Left renal cortex interstitium (tissue), 4 donors: ENCODE results near the gene BRME1. TPM values are rescaled to one million over a fixed set of nuclear protein-coding genes. Genes with fewer than 3 reads are reported as not detected.

Experiments used
- DNase-seq, 4 donors: peaks; one replicate each; pipeline ENCODE4 v3.0.0-alpha.2; 2013; ENCODE audit warnings: low read depth in 4 of 4, low spot score in 2 of 4, missing footprints in 1 of 4
- polyA plus RNA-seq, 4 donors: library from polyadenylated mRNA; unstranded; fragments of 120-200 nt; gene quantifications; one replicate each; pipeline ENCODE4 v1.2.1, GENCODE V29; 2013; ENCODE audit not compliant: insufficient read length in 4 of 4

Gene BRME1
- polyA plus RNA-seq, 4 donors: 4.1 to 9.6 (median 6.0) TPM

DNA sequence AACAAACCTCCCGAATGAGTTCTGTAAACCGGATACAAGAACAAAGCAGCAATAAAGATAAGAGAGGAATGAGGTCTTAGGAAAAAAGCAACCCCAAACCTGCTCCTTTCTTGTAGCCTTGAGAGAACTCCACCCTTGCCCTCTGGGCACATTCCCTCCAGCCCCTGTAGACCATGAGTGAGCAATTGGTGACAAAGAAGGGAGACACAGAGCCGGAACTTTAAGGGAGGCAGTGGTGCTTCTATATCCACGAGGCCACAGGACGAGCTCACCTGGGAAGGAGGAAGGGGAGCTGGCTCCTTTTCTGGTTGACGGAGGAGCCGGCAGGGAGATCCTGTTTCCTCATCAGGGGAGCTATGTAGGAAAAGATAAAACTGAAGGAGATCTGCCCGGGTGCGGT is 13.0 kb downstream of the BRME1 start:
- DNase-seq: no peak

DNA sequence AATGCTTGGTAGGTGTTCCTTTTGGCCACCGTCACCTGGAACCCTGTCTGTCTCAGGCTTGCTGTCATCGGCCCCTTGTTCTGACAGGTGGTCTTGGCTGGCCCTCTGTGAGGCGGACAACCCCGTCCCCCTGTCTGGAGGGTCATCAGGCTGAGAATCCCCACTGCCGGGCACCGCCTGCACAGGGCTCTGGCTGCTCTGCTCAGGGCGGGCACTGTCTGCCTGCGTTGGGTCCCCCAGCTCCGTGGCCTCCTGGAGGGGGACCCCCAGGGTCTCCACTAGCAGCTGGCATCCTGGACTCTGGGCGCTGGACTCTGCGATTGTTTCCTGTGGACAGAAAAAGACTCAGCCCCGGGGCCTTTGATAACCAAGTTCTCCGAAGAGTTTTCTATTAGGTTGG is 15.8 kb downstream of the BRME1 start:
- no peak for DNase-seq

DNA sequence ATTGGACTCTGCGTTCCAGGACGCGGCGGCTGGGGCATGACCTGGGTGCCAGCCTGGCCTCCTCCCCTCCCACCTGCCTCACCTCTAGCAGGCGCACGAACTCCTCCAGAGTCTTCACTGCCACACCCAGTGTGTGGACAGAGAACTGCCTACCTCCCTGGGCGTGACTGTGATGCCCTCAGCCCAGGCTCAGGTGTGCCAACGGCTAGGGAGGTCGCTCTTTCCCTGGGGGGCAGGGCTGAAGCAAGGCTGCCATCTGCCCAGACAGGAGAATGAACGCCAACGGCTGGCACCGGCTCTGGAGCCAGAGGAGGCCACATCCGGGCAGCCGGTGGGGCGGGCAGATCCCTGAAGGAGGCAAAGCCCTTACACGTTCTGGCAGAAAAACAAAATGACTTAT is 17.6 kb downstream of the BRME1 start:
- no peak for DNase-seq

DNA sequence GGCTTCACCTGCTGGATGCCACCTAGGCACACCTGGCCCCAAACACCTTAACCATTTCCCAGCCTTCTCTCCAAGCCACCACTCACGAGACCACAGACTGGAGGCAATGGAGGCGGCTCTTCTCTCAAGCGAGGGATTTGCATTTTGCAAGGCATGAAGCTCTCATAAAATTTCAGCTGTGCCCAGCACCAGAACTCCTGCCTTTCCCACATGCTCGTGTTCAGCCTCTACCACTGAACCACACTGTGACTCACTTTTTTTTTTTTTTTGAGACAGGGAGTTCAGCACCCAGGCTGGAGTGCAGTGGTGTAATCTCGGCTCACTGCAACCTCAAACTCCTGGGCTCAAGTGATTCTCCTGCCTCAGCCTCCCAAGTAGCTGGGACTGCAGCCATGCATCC is 18.4 kb downstream of the BRME1 start:
- no peak for DNase-seq

DNA sequence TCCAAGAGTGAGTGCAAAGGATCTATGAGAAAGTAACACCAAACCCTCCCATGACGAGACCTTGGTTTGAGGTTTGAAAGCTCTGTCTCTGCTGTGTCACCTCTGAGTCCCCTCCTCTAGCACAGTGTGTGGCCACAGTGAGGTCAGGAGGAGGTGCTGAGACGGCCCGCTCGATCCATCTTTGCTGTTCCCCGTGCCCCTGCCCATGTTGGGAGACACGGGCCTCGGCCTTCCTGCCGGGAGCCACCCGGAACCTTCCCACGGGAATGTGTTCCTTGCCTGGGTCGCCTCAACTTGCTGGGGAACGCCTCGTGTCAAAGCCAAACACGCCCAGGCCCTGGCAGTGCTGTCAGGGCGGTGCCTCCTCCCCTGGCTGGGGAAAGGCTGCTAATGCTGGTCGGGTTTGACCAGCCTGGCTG is 18.9 kb downstream of the BRME1 start:
- DNase-seq: no peak

DNA sequence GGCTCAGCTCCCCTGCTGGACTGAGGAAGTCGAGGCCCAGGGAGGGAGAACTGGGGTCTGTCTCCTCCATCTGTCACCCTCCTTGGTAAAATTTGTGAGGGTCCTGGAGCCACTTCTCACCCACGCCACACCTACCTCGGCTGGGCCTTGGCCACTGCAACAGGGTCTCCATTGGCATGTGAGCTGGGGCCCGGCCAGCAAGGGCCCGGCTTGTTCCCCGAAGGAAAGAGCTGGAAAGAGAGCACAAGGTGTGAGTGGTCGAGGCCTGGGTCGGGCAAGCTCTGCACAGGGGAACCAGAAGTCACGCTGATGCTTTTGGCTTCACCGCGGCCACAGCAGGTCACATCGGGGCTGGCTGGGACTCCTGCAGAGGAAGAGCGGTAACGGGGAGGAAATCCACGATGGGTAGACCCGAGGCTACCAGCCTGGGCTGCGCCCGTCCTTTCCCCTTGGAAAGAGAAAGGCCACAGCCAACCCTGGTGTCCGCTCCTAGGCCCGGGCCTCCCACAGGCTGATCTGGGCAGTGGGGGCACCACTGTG is 20.0 kb downstream of the BRME1 start:
- no peak for DNase-seq

DNA sequence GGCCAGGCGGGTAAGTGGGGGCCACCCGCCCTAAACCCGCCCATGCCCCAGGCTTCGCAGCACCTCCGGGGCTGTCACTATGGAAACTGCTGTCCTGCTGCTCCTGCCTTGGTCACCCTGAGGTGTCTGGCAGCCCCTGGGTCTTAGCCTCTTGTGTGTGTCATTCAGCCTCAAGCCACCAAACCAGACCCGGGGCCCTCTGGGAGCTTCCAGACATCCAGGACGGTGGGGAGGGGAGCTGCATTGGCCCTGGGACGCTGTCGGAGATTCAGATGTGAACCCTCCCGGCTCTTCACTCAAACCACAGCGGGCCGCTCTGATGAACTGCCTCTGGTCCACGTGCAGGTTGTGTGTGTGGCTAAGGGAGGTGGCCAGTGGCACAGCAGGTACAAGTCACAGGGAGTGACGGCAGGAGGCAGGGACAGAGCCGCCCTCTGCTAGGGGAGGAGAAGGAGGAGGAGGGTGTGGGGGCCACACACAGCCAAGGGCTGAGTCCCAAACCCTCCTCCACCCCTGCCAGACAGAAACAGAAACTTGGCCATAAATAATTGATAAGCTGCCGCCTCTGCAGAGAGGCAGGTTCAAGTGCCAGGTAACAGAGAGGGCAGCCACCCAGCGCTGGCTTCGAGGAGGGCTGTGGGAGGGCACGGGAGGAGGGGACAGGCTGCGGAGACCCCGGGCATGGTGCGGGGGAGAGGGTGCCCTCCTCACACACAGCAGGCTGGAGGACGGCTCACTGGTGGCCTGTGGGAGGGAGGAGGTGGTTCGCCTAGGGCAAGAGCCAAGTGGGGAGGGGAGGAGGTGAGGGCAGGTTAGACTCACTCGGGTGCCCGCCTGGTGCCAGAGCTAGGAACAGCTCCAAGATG is 21.0 kb downstream of the BRME1 start:
- DNase-seq: no peak

DNA sequence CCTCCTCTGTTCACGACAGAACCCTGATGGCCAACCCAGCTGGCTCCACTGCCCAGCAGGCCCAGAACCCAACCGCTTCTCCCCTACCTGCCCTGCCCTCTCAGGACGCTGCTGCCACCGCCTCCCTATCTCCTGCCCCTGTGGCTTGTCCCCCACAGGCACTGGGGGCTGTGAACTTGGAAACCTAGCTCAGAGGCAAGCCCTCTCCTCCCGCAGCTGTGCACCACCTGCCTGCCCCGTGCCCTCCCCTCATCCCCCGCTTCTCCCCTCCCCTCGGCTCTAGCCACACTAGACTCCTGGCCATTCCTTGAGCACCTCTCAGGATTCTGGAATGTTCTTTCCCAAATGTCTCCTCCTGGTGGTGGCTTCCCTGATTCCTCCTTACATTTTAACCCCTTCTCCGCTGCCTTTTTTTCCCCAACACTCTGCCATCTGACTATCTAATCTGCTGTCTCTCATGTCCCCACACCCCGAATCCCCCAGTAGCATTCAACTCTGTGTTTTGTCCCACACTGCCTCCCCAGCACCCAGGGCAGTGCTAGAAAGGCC is 22.3 kb downstream of the BRME1 start:
- no peak for DNase-seq

DNA sequence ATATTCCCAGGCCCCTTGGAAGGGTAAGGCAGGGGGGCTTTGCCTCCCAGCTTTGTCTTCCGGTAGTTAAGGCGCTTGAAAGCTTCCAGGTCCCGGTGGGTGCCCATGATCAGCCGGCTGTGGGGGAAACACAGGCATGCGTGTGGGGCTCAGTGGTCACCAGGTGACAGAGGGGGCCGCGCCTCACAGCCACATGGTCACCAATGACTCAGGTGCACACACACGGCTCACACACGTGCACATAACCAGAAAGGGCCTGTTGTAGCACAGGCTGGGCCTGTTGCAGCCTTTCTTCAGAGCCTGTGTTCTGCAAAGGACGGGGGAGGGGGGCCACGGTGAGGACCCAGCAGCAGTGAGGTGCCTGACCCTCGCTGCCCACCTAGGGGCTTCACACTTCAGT is 23.1 kb downstream of the BRME1 start:
- no peak for DNase-seq

DNA sequence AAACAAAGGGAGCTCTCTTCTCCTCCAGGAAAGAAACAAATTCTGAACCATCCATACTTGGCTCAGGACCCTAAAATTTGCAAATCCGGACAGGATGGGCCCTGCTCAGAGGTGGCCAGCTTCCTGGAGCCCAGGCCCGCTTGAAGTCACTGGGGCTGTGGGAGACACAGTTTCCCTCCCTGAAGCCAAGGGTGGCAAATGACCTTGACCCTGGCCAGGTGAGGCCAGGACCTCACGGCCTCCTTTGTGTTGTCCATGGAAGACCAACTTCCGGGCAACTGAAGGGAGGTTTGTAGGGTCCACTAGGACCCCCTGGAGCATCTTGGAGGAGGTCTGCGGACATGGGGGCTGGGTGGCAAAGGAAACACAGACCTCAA is 23.5 kb downstream of the BRME1 start:
- DNase-seq: no peak

DNA sequence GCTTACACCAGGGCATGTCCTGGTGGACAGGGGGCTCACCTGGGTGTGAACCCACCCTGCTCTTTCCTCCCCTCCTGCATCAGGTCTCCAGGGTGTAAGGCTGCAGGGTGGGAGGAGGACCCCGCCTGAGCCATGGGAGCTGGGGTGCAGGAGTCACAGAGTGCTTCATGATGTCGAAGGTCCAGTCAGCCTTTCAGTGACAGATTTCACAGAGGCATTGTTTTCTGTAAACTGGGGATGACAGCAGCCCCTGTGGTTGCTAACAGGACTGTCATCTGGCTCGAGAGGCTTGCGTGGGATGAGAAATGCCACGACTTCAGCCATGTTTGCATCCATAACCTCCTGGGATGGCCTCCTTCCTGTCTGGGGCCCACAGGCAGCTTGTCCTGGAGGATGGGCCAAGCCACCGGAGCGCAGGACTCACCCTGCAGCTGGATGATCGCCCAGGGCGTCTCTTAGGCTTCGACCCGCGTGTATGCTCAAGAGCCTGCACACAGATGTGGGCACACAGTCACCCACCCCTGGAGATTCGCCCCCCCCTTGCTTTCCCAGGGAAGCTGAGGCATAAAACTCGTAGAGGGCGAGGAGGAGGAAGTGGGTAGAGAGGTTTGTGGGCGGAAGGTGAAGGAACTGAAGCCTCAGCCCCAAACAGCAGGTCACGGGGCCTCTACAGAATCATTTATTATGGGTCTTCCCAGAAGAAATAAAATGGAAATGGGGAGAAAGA is 24.1 kb downstream of the BRME1 start:
- no peak for DNase-seq

DNA sequence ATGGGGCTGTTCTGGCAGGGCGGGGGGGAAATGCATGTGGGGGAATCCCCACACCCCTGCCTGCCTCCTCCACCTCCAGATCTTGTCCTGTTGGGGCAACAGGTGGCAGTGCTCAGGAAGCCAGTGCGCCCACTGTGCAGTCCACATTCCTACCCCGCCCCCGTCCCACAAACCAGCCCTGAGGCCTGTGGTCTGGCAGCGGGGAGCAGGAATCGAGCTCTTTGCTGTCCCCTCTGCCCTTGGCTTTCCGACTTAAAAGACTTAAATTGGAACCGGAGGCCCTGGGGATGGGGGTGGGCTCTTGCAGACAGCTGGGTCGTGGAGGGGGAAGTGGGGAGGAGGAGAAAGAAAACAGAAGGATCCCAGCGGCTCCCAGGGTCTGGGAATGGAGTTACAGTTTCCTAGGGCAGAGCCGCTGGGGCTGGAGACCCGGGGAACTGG is 24.6 kb downstream of the BRME1 start:
- no peak for DNase-seq

DNA sequence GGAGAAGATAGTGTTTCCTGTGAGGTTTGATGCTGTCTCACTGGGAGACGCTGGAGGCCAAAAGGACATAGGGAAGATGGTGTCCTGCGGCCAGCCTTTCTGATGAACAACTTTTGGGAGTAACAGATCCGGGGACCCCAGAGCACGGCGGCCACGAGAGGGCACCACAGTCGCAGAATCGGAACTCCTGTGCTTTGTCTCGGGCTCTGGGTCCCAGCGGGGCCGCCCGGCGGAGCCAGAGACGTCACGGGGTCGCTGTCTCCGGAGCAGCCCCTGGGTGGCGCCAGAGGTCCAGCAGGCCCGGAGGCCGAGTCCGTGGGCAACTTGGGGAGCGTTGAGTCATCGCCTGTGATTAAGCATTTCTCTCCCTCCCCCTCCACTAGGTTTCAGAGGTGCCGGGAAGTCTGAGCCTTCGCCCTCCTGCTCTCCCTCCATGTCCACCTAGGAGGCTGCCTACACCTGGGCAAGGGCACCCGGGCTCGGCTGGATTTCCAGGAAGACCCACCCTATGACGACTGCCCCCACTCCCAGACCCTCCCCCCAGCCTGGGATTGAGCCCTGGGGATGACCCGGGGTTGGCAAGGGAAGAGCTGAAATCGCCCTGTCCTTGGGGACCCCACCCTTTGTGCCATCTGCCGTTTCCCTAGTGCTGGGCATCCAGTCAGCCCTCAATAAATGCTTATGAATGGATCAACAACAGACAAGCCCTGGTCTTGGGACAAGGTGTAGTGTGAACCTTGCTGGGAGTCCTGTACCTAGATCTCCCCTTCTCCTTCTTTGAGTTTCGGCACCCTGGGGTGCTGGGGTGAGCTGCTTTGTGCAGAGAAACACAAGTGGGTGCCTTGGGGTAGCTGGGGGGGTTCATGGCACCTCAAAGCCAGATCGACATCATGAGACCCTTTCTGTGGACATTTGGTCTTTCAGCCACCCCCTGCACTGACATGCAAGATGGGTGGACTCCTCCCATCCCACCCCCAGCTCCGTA is 25.6 kb downstream of the BRME1 start:
- peak in 3 of 4 donors; percentile 89 to 91 (median 90) for DNase-seq

DNA sequence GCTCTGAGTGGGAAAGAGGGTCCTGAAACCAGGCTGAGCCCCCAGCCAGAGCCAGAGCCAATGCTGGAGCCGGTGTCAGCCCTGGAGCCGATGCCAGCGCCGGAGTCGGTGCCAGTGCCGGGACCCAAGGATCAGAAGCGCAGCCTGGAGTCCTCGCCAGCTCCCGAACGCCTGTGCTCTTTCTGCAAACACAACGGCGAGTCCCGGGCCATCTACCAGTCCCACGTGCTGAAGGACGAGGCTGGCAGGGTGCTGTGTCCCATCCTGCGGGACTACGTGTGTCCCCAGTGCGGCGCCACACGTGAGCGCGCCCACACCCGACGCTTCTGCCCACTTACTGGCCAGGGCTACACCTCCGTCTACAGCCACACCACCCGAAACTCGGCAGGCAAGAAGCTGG is 28.6 kb downstream of the BRME1 start:
- DNase-seq: no peak

DNA sequence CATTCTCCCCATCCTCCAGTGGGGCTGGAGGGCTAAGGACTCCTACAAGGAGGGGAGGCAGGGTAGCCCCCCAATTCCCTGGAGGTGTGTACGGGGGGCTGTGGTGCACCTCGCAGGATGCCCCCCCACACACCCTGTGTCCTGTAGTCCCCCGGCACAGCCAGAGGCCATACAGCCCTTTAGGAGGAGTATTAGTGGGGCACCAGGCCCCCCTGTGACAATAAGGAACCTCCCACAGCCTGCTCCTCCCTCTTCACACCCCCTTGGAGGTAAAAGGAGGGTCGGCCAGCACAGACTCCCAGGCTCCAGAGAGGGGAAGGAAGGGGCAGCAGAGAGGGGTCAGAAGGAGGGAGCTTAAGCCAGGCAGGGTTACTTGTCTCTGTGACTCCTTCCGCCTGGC is 29.1 kb downstream of the BRME1 start, which contains the start of gene NANOS3:
Gene NANOS3 (plus strand): TSS at position 301 of the 400 bp plus-strand sequence. CDS start 115 bp downstream, outside the sequence.
- no peak for DNase-seq

DNA sequence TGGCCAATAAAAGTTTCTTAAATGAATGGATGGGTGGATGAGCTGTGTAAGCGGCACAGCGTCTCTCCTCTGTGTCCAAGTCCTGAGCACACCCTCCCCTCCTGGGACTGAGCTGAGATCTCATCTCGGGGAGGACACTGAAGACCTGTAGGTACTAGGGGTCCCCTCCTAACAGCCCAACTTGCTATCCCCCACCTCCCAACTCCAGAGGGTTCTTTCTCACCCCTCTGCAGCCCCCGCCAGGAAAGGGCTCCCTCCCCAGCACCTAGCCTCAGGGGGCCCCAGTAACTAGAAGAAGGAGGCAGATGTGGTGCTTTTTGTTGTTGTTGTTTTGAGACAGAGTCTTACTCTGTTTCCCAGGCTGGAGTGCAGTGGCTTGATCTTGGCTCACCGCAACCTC is 30.1 kb downstream of the BRME1 start:
- DNase-seq: no peak

DNA sequence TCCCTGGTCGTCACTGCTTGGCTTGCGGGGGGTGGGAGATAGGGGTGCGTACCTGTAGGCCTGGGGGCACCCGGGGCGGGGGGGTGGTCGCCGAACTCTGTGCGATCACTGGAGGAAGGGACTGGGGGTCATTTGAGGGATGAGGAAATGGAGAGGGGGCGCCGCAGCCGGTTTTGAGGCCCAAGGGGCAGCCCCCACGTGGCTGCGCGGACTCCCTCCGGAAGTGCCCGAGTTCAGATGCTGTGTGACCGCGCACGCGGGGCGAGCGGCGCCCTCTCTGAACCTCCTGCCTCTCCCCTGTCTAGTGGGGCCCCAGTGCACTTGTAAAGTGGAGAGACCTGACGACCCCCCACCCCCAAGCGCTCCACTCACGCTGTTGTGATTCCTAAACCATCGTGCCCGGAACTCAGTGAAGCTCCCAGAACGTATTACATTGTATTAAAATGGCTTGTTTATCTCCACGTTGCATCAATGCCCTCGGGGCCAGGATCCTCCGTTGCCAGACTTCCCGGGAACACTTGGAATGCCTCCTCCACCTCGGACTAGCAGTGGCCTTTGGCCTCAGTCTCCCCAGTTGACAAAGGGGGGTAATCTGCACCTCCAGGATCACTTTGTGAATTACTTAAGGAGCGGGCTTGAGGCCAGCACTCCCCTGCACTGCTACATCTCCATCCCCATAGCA is 31.9 kb downstream of the BRME1 start:
- no peak for DNase-seq

DNA sequence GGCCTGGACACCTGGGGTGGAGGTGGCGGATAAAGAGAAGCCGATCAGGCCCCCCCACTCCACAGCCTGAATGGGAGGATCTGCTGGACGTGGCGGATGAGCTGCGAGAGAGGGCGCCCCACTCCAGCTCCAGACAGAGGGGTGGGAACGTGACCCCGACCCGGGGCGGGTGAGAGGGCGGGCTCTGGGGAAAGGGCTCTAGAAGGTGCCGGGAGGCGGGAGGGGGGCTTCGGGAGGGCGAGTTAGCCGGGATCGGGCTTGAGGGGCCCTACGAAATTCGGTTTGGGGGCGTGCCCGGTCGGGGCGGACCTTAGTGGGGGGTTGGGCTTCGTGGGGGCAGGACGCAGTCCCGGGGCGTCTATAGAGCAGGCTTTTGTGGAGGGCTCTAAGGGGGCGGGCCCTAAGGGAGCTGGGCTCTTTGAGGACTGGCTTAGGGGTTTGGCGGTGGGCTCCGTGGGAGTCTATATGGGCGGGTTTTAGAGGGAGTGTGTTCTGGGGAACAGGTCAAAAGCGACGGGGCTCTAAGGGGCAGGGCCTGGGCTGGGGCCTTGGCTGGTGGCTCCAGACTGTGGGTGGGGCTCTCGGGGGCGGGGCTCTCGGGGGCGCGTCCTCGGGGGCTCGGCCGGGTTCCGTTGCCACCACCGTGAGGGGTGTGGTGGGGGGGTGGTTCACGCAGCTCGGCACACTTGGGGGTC is 33.1 kb downstream of the BRME1 start:
- DNase-seq: no peak

DNA sequence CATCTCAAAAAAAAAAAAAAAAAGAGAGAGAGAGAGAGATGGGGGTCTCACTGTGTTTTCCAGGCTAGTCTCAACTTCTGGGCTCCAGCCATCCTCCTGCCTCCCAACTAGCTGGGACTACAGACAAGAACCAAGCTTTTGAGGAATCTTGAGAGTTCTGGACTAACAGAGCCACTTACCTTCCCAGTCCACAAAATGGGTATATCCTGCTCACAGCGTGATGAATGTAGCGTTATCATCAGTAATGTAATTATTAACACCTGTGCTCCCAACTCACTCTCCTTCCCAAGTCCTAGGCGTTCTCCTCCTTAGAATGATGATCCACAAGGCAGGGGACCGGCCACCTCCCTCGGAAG is 33.6 kb downstream of the BRME1 start:
- DNase-seq: no peak
